NCI-H2196 treated with DMSO at 0.1 percent for 48 hours (cell line): ENCODE measurements around the gene POU4F3.

Experiments
- DNase-seq: peaks from one replicate; lab custom pipeline; 2025; ENCODE audit not compliant: unreplicated experiment; lab: John Stamatoyannopoulos, UW

Gene POU4F3

GRCh38 chr5:146390469-146390868 lies 51.8 kb downstream of the POU4F3 start:
- no peak for DNase-seq
